ENCODE results near the gene LIN28B. TPM values are rescaled to one million over a fixed set of nuclear protein-coding genes. Genes with fewer than 3 reads are reported as not detected.

The LIN28B gene
- under 1 TPM in 1 of 4 donors, not detected in 3; 0.03 TPM for polyA plus RNA-seq
- long read RNA-seq, donor 1: 0 reads
- long read RNA-seq, donor 2: 0 reads
- long read RNA-seq, donor 3: 0 reads
- long read RNA-seq, donor 4: 0 reads
- long read RNA-seq, donor 5: 0 reads
- long read RNA-seq, donor 6: 0 reads
- long read RNA-seq, donor 7: 0 reads
- long read RNA-seq, donor 8: 0 reads
- long read RNA-seq, donor 9: 0 reads
- long read RNA-seq, donor 10: 0 reads

- Histone ChIP-seq H3K4me3 (ENCODE audit: low read depth in 1 of 3, low read length in 3 of 3) (no peak within 1 kb of the TSS), H3K27ac (ENCODE audit: low read depth in 1 of 3, low read length in 2 of 3) (no peak within 1 kb of the TSS), H3K9me3 (ENCODE audit: control insufficient read depth in 2 of 2, insufficient read depth in 1 of 2, low read depth in 1 of 2, low read length in 1 of 2) (peaks cover 0 to 4% of the 10 kb centered on the region in 2 donors), H3K27me3 (ENCODE audit: control insufficient read depth in 3 of 3, insufficient read depth in 3 of 3, low read length in 3 of 3) (peaks cover 0 to 53% (median 26%) of the 10 kb centered on the region in 3 donors), H3K4me1 (ENCODE audit: control insufficient read depth in 3 of 3, insufficient read depth in 2 of 3, low read depth in 1 of 3, low read length in 2 of 3) (no peaks in the 10 kb centered on the region), H3K36me3 (ENCODE audit: control insufficient read depth in 3 of 3, insufficient read depth in 2 of 3, low read depth in 1 of 3, low read length in 3 of 3) (no peaks in the 10 kb centered on the region)
- DNase-seq: no peak
- WGBS, 3 donors: 4 to 8% (median 7%) methylated on average over 15 of the region's 15 CpGs
- FAIRE-seq: no peak
These were observed at the start of gene LIN28B for GRCh38 chr6:104956731-104957294. Gene LIN28B (plus strand): TSS chr6:104957107. CDS start chr6:104957251, 144 bp downstream.

- H3K36me3 ChIP-seq (ENCODE audit: control insufficient read depth in 3 of 3, insufficient read depth in 2 of 3, low read depth in 1 of 3, low read length in 3 of 3): no peaks in the 10 kb centered on the region
- peaks cover 0 to 3% of the 10 kb centered on the region in 2 donors for H3K9me3 ChIP-seq (ENCODE audit: control insufficient read depth in 2 of 2, insufficient read depth in 1 of 2, low read depth in 1 of 2, low read length in 1 of 2)
- H3K27me3 ChIP-seq (ENCODE audit: control insufficient read depth in 3 of 3, insufficient read depth in 3 of 3, low read length in 3 of 3): peaks cover 0 to 5% (median 0%) of the 10 kb centered on the region in 3 donors
- FAIRE-seq (no peak), DNase-seq (no peak)
- 84 to 87% (median 85%) methylated on average over 6 of the region's 6 CpGs for WGBS, 3 donors
- H3K4me3 ChIP-seq (ENCODE audit: low read depth in 1 of 3, low read length in 3 of 3): no peak overlapping the region
- no peak overlapping the region for H3K27ac ChIP-seq (ENCODE audit: low read depth in 1 of 3, low read length in 2 of 3)
- no peaks in the 10 kb centered on the region for H3K4me1 ChIP-seq (ENCODE audit: control insufficient read depth in 3 of 3, insufficient read depth in 2 of 3, low read depth in 1 of 3, low read length in 2 of 3)
These were observed 48.6 kb upstream of the LIN28B start for GRCh38 chr6:104908031-104908887.

- no peak overlapping the region for H3K4me3 ChIP-seq (ENCODE audit: low read depth in 1 of 3, low read length in 3 of 3)
- no peaks in the 10 kb centered on the region for H3K4me1 ChIP-seq (ENCODE audit: control insufficient read depth in 3 of 3, insufficient read depth in 2 of 3, low read depth in 1 of 3, low read length in 2 of 3)
- no peaks in the 10 kb centered on the region for H3K36me3 ChIP-seq (ENCODE audit: control insufficient read depth in 3 of 3, insufficient read depth in 2 of 3, low read depth in 1 of 3, low read length in 3 of 3)
- DNase-seq (no peak), FAIRE-seq (no peak)
- peaks cover 0 to 3% of the 10 kb centered on the region in 2 donors for H3K9me3 ChIP-seq (ENCODE audit: control insufficient read depth in 2 of 2, insufficient read depth in 1 of 2, low read depth in 1 of 2, low read length in 1 of 2)
- peaks cover 0 to 5% (median 0%) of the 10 kb centered on the region in 3 donors for H3K27me3 ChIP-seq (ENCODE audit: control insufficient read depth in 3 of 3, insufficient read depth in 3 of 3, low read length in 3 of 3)
- whole genome bisulfite sequencing, 3 donors: 55 to 84% (median 64%) methylated on average over 2 of the region's 2 CpGs
- no peak overlapping the region for H3K27ac ChIP-seq (ENCODE audit: low read depth in 1 of 3, low read length in 2 of 3)
These were observed 47.9 kb upstream of the LIN28B start for GRCh38 chr6:104908888-104909525.

- DNase-seq (no peak), FAIRE-seq (no peak)
- Histone ChIP-seq H3K36me3 (ENCODE audit: control insufficient read depth in 3 of 3, insufficient read depth in 2 of 3, low read depth in 1 of 3, low read length in 3 of 3) (no peaks in the 10 kb centered on the region), H3K4me1 (ENCODE audit: control insufficient read depth in 3 of 3, insufficient read depth in 2 of 3, low read depth in 1 of 3, low read length in 2 of 3) (no peaks in the 10 kb centered on the region), H3K9me3 (ENCODE audit: control insufficient read depth in 2 of 2, insufficient read depth in 1 of 2, low read depth in 1 of 2, low read length in 1 of 2) (no peaks in the 10 kb centered on the region), H3K27ac (ENCODE audit: low read depth in 1 of 3, low read length in 2 of 3) (no peak overlapping the region), H3K27me3 (ENCODE audit: control insufficient read depth in 3 of 3, insufficient read depth in 3 of 3, low read length in 3 of 3) (peaks cover 0 to 5% (median 0%) of the 10 kb centered on the region in 3 donors), H3K4me3 (ENCODE audit: low read depth in 1 of 3, low read length in 3 of 3) (no peak overlapping the region)
- 16 to 52% (median 35%) methylated on average over 1 of the region's 1 CpG for WGBS, 3 donors
These were observed 35.0 kb upstream of the LIN28B start for GRCh38 chr6:104921896-104922295.

- no peak for FAIRE-seq
- H3K36me3 ChIP-seq (ENCODE audit: control insufficient read depth in 3 of 3, insufficient read depth in 2 of 3, low read depth in 1 of 3, low read length in 3 of 3): no peaks in the 10 kb centered on the region
- peaks cover 0 to 4% (median 0%) of the 10 kb centered on the region in 3 donors for H3K27me3 ChIP-seq (ENCODE audit: control insufficient read depth in 3 of 3, insufficient read depth in 3 of 3, low read length in 3 of 3)
- H3K4me1 ChIP-seq (ENCODE audit: control insufficient read depth in 3 of 3, insufficient read depth in 2 of 3, low read depth in 1 of 3, low read length in 2 of 3): no peaks in the 10 kb centered on the region
- H3K9me3 ChIP-seq (ENCODE audit: control insufficient read depth in 2 of 2, insufficient read depth in 1 of 2, low read depth in 1 of 2, low read length in 1 of 2): no peaks in the 10 kb centered on the region
- no peak overlapping the region for H3K4me3 ChIP-seq (ENCODE audit: low read depth in 1 of 3, low read length in 3 of 3)
- WGBS, 3 donors: 68 to 86% (median 80%) methylated on average over 3 of the region's 3 CpGs
- no peak overlapping the region for H3K27ac ChIP-seq (ENCODE audit: low read depth in 1 of 3, low read length in 2 of 3)
- no peak for DNase-seq
These were observed 28.8 kb upstream of the LIN28B start for GRCh38 chr6:104928141-104928540.

- DNase-seq (no peak), FAIRE-seq (no peak)
- H3K36me3 ChIP-seq (ENCODE audit: control insufficient read depth in 3 of 3, insufficient read depth in 2 of 3, low read depth in 1 of 3, low read length in 3 of 3): no peaks in the 10 kb centered on the region
- WGBS, 3 donors: 66 to 88% (median 78%) methylated on average over 5 of the region's 5 CpGs
- no peaks in the 10 kb centered on the region for H3K4me1 ChIP-seq (ENCODE audit: control insufficient read depth in 3 of 3, insufficient read depth in 2 of 3, low read depth in 1 of 3, low read length in 2 of 3)
- H3K4me3 ChIP-seq (ENCODE audit: low read depth in 1 of 3, low read length in 3 of 3): no peak overlapping the region
- no peaks in the 10 kb centered on the region for H3K9me3 ChIP-seq (ENCODE audit: control insufficient read depth in 2 of 2, insufficient read depth in 1 of 2, low read depth in 1 of 2, low read length in 1 of 2)
- H3K27me3 ChIP-seq (ENCODE audit: control insufficient read depth in 3 of 3, insufficient read depth in 3 of 3, low read length in 3 of 3): peaks cover 0 to 4% (median 3%) of the 10 kb centered on the region in 3 donors
- H3K27ac ChIP-seq (ENCODE audit: low read depth in 1 of 3, low read length in 2 of 3): no peak overlapping the region
These were observed 27.6 kb upstream of the LIN28B start for GRCh38 chr6:104929353-104929752.

- 60 to 78% (median 64%) methylated on average over 2 of the region's 2 CpGs for WGBS, 3 donors
- Histone ChIP-seq H3K36me3 (ENCODE audit: control insufficient read depth in 3 of 3, insufficient read depth in 2 of 3, low read depth in 1 of 3, low read length in 3 of 3) (no peaks in the 10 kb centered on the region), H3K4me3 (ENCODE audit: low read depth in 1 of 3, low read length in 3 of 3) (no peak overlapping the region), H3K27me3 (ENCODE audit: control insufficient read depth in 3 of 3, insufficient read depth in 3 of 3, low read length in 3 of 3) (peaks cover 0 to 4% (median 3%) of the 10 kb centered on the region in 3 donors), H3K27ac (ENCODE audit: low read depth in 1 of 3, low read length in 2 of 3) (no peak overlapping the region), H3K4me1 (ENCODE audit: control insufficient read depth in 3 of 3, insufficient read depth in 2 of 3, low read depth in 1 of 3, low read length in 2 of 3) (no peaks in the 10 kb centered on the region), H3K9me3 (ENCODE audit: control insufficient read depth in 2 of 2, insufficient read depth in 1 of 2, low read depth in 1 of 2, low read length in 1 of 2) (no peaks in the 10 kb centered on the region)
- DNase-seq (no peak), FAIRE-seq (no peak)
These were observed 26.0 kb upstream of the LIN28B start for GRCh38 chr6:104930939-104931338.

All from small intestine (tissue), 16 donors.